Amniotic stem cell (primary cell): Measurements from ENCODE around the gene SGMS1.
"Not testable (repeated sequence)": the region's sequence is repeated elsewhere in the genome, so short reads cannot be mapped to it uniquely, and the experiment has no call there.

Experiments
- DNase-seq: peaks from one replicate; lab custom pipeline; 2025; lab: John Stamatoyannopoulos, UW

Gene SGMS1

GRCh38 chr10:50536617-50537240 lies 87.0 kb downstream of the SGMS1 start:
- no peak for DNase-seq

- not testable (repeated sequence) for DNase-seq
Measured at GRCh38 chr10:50534748-50535376, 88.9 kb downstream of the SGMS1 start.

- DNase-seq, result no peak
Measured at GRCh38 chr10:50533296-50533695, 90.5 kb downstream of the SGMS1 start.

- no peak for DNase-seq
Measured at GRCh38 chr10:50531388-50532077, 92.2 kb downstream of the SGMS1 start.

GRCh38 chr10:50529660-50530059 lies 94.1 kb downstream of the SGMS1 start:
- DNase-seq, result no peak

GRCh38 chr10:50528206-50528605 lies 95.5 kb downstream of the SGMS1 start:
- no peak for DNase-seq

- DNase-seq, result no peak
Measured at GRCh38 chr10:50527442-50528043, 96.2 kb downstream of the SGMS1 start.

- no peak for DNase-seq
Measured at GRCh38 chr10:50526185-50526584, 97.6 kb downstream of the SGMS1 start.

GRCh38 chr10:50523357-50523756 lies 100.4 kb downstream of the SGMS1 start:
- no peak for DNase-seq

- DNase-seq, result no peak
Measured at GRCh38 chr10:50522908-50523307, 100.8 kb downstream of the SGMS1 start.

GRCh38 chr10:50520115-50520514 lies 103.6 kb downstream of the SGMS1 start:
- no peak for DNase-seq

- no peak for DNase-seq
Measured at GRCh38 chr10:50517626-50518025, 106.1 kb downstream of the SGMS1 start.

- DNase-seq, result no peak
Measured at GRCh38 chr10:50516171-50516570, 107.6 kb downstream of the SGMS1 start.

- DNase-seq, result no peak
Measured at GRCh38 chr10:50515420-50515819, 108.3 kb downstream of the SGMS1 start.

GRCh38 chr10:50514995-50515394 lies 108.8 kb downstream of the SGMS1 start:
- DNase-seq, result no peak

- no peak for DNase-seq
Measured at GRCh38 chr10:50513956-50514355, 109.8 kb downstream of the SGMS1 start.

GRCh38 chr10:50512743-50513416 lies 110.9 kb downstream of the SGMS1 start:
- DNase-seq, result no peak

- DNase-seq, result no peak
Measured at GRCh38 chr10:50512214-50512595, 111.6 kb downstream of the SGMS1 start.

- no peak for DNase-seq
Measured at GRCh38 chr10:50511492-50512213, 112.1 kb downstream of the SGMS1 start.

GRCh38 chr10:50510517-50511473 lies 113.0 kb downstream of the SGMS1 start:
- DNase-seq, result no peak
